Thoracic aorta (tissue), 2 donors: Measurements from ENCODE around the gene INHBA. TPM values are rescaled to one million over a fixed set of nuclear protein-coding genes. Genes with fewer than 3 reads are reported as not detected.

ENCODE experiments used
- ATAC-seq: fragments of 150-250 bp; one replicate; pipeline ENCODE4 v1.8.0; 2017; ENCODE audit warnings: low read depth; ENCODE audit not compliant: insufficient number of reproducible peaks, low FRiP score
- DNase-seq: peaks from one replicate; pipeline ENCODE4 v3.0.0-alpha.2; 2020; ENCODE audit warnings: low spot score
- H3K27ac ChIP-seq, 2 donors: fragments of 200-600 bp; sonication (generic); 1 replicate in 1 of 2; 2 replicates in 1 of 2; pipeline ENCODE4 v1.5.1; 2016; ENCODE audit warnings: mild to moderate bottlenecking in 2 of 2, moderate library complexity in 2 of 2
- H3K27me3 ChIP-seq: fragments of 200-600 bp; sonication (generic); replicated peaks from 2 replicates; pipeline ENCODE4 v1.6.0; 2016; ENCODE audit warnings: mild to moderate bottlenecking; ENCODE audit not compliant: insufficient read depth
- H3K36me3 ChIP-seq: fragments of 200-600 bp; sonication (generic); one replicate; pipeline ENCODE4 v1.5.1; 2016
- H3K4me1 ChIP-seq, 2 donors: fragments of 200-600 bp; sonication (generic); 1 replicate in 1 of 2; 2 replicates in 1 of 2; pipeline versions ENCODE4 v1.5.1 to v1.6.0; 2016; ENCODE audit warnings: low read depth in 2 of 2, mild to moderate bottlenecking in 1 of 2; ENCODE audit not compliant: control insufficient read depth in 1 of 2
- H3K4me3 ChIP-seq: fragments of 200-600 bp; sonication (generic); 2 replicates; pipeline ENCODE4 v1.5.1; 2016; ENCODE audit warnings: mild to moderate bottlenecking
- H3K9me3 ChIP-seq: fragments of 200-600 bp; sonication (generic); 2 replicates; pipeline ENCODE4 v1.5.1; 2016
- CTCF ChIP-seq: fragments of 200-600 bp; sonication (generic); IDR thresholded peaks from one replicate; pipeline ENCODE4 v1.5.1; 2019; ENCODE audit warnings: antibody characterized with exemption
- total RNA-seq, 2 donors: library from RNA; depleted of rRNA; stranded (reverse); fragments of >200 nt; gene quantifications; one replicate each; pipeline versions ENCODE4 v1.1.0 to v1.2.3, GENCODE V29; 2016

INHBA gene
- total RNA-seq, result 10 to 100 TPM; 24.0 to 44.8 TPM

GRCh38 chr7:41702635-41703371 is at the start of gene INHBA:
Gene INHBA, minus strand, starts transcription at chr7:41703090. Its CDS starts 2,716 bp downstream, at chr7:41700374.
- peak within 1 kb of the TSS; percentile 86 to 88 for H3K27ac ChIP-seq
- no peaks in the 10 kb centered on the region for H3K36me3 ChIP-seq
- H3K4me1 ChIP-seq, result peaks cover 12 to 60% of the 10 kb centered on the region in 2 donors
- no peaks in the 10 kb centered on the region for H3K27me3 ChIP-seq
- H3K4me3 ChIP-seq, result peak within 1 kb of the TSS; percentile 72
- no peak for DNase-seq
- H3K9me3 ChIP-seq, result no peaks in the 10 kb centered on the region
- no peak for TF ChIP-seq CTCF
- no peak for ATAC-seq

- ATAC-seq (no peak), DNase-seq (no peak)
- H3K4me3 ChIP-seq, result no peak overlapping the region
These were observed 49.7 kb upstream of the INHBA start for GRCh38 chr7:41752615-41753014.

GRCh38 chr7:41750661-41751540 is 48.0 kb upstream of the INHBA start:
- ATAC-seq (no peak), DNase-seq (no peak)
- H3K36me3 ChIP-seq, result no peaks in the 10 kb centered on the region
- H3K4me1 ChIP-seq, result no peaks in the 10 kb centered on the region
- no peaks in the 10 kb centered on the region for H3K27me3 ChIP-seq
- TF ChIP-seq CTCF, result no peak
- H3K27ac ChIP-seq, result no peak overlapping the region
- peaks cover 12% of the 10 kb centered on the region for H3K9me3 ChIP-seq
- H3K4me3 ChIP-seq, result no peak overlapping the region

More at GRCh38 chr7:41752615-41753014, 49.7 kb upstream of the INHBA start:
- TF ChIP-seq CTCF, result no peak
- no peak overlapping the region for H3K27ac ChIP-seq
- H3K36me3 ChIP-seq, result no peaks in the 10 kb centered on the region
- H3K27me3 ChIP-seq, result no peaks in the 10 kb centered on the region
- H3K9me3 ChIP-seq, result peaks cover 12% of the 10 kb centered on the region
- H3K4me1 ChIP-seq, result no peaks in the 10 kb centered on the region

- Histone ChIP-seq H3K9me3 (no peaks in the 10 kb centered on the region), H3K4me3 (no peak overlapping the region), H3K36me3 (no peaks in the 10 kb centered on the region), H3K27me3 (no peaks in the 10 kb centered on the region), H3K27ac (no peak overlapping the region), H3K4me1 (no peaks in the 10 kb centered on the region)
- ATAC-seq, result no peak
- DNase-seq, result no peak
- no peak for TF ChIP-seq CTCF
These were observed 45.1 kb upstream of the INHBA start for GRCh38 chr7:41747961-41748360.

GRCh38 chr7:41745451-41745850 is 42.6 kb upstream of the INHBA start:
- DNase-seq (no peak), ATAC-seq (no peak)

More at GRCh38 chr7:41745451-41745850, 42.6 kb upstream of the INHBA start:
- no peaks in the 10 kb centered on the region for H3K4me1 ChIP-seq
- no peak for TF ChIP-seq CTCF
- no peak overlapping the region for H3K27ac ChIP-seq
- H3K27me3 ChIP-seq, result no peaks in the 10 kb centered on the region
- H3K36me3 ChIP-seq, result no peaks in the 10 kb centered on the region
- H3K4me3 ChIP-seq, result no peak overlapping the region
- peaks cover 10% of the 10 kb centered on the region for H3K9me3 ChIP-seq
